ENCODE data around the gene CDKN1B.

DNA sequence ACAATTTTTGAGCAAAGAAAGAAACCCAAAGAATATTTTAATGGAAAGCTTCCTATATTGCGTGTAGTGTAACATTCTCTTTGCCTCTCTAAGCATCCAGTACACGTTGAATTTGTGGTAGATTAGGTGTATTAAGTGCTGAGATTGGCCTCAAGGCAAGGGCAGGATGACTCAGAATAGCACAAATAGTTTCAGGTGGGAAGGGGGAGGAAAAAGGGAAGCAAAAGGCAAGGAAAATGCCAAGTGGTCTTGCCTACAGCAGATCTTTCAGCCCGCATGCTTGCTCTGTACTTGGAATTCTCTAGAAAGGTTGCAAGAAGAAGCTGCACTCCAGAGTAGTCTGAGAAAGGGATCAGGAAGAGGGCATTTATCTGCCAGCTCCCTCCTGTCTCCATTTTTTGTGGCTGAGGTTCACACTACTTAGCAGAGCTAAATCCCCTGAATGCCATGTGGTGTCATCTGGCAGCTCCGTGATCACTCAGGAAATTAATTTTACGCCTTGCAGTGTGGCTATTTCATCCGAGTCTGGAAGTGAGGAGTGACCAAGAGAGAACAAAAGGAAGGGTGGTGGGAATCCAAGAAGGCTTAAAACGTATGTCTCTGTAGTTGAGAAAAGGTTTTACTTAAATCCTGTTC lies 28.5 kb downstream of the CDKN1B start:
- TF ChIP-seq EZH2phosphoT487 (IDR thresholded peaks at IDR 0.05; ENCODE audit: insufficient read depth, low read depth) (no peak), EZH2 (IDR thresholded peaks at IDR 0.05; ENCODE audit: insufficient read depth, poor library complexity, severe bottlenecking) (no peak)

Data from GM23248 (cell line).